IPS-18a (cell line): ENCODE results near the gene HOXA1.

Source experiments
- H3K27ac ChIP-seq: one replicate; pipeline ENCODE4 v1.5.1; 2013; ENCODE audit warnings: low read length
- H3K27me3 ChIP-seq: one replicate; pipeline ENCODE4 v1.6.1; 2013; ENCODE audit warnings: mild to moderate bottlenecking, low read length; ENCODE audit not compliant: control insufficient read depth, insufficient read depth
- H3K36me3 ChIP-seq: one replicate; pipeline ENCODE4 v1.6.1; 2013; ENCODE audit warnings: low read depth, low read length; ENCODE audit not compliant: control insufficient read depth
- H3K4me1 ChIP-seq: one replicate; pipeline ENCODE4 v1.6.1; 2013; ENCODE audit warnings: low read depth, low read length; ENCODE audit not compliant: control insufficient read depth
- H3K4me3 ChIP-seq: one replicate; pipeline ENCODE4 v1.5.1; 2013; ENCODE audit warnings: low read length
- H3K9ac ChIP-seq: one replicate; pipeline ENCODE4 v1.6.1; 2013; ENCODE audit warnings: mild to moderate bottlenecking, low read length, moderate library complexity
- H3K9me3 ChIP-seq: one replicate; pipeline ENCODE4 v1.6.1; 2013; ENCODE audit warnings: low read depth, low read length; ENCODE audit not compliant: control insufficient read depth

Gene HOXA1

GRCh38 chr7:27139334-27140125 lies 43.7 kb upstream of the HOXA1 start:
- no peak overlapping the region for H3K27ac ChIP-seq
- H3K9me3 ChIP-seq: peaks cover 3% of the 10 kb centered on the region
- no peaks in the 10 kb centered on the region for H3K36me3 ChIP-seq
- H3K4me1 ChIP-seq: peaks cover 3% of the 10 kb centered on the region
- no peak overlapping the region for H3K4me3 ChIP-seq
- peaks cover 100% of the 10 kb centered on the region for H3K27me3 ChIP-seq
- no peak overlapping the region for H3K9ac ChIP-seq

GRCh38 chr7:27138985-27139333 lies 43.2 kb upstream of the HOXA1 start:
- no peak overlapping the region for H3K9ac ChIP-seq
- no peaks in the 10 kb centered on the region for H3K36me3 ChIP-seq
- peaks cover 3% of the 10 kb centered on the region for H3K9me3 ChIP-seq
- H3K27ac ChIP-seq: no peak overlapping the region
- peaks cover 100% of the 10 kb centered on the region for H3K27me3 ChIP-seq
- H3K4me1 ChIP-seq: peaks cover 3% of the 10 kb centered on the region
- H3K4me3 ChIP-seq: no peak overlapping the region

- Histone ChIP-seq H3K27me3 (peaks cover 100% of the 10 kb centered on the region), H3K9me3 (peaks cover 3% of the 10 kb centered on the region), H3K4me1 (peaks cover 3% of the 10 kb centered on the region), H3K9ac (no peak overlapping the region), H3K36me3 (no peaks in the 10 kb centered on the region), H3K4me3 (no peak overlapping the region), H3K27ac (no peak overlapping the region)
These were observed 42.7 kb upstream of the HOXA1 start for GRCh38 chr7:27138472-27138871.

DNA sequence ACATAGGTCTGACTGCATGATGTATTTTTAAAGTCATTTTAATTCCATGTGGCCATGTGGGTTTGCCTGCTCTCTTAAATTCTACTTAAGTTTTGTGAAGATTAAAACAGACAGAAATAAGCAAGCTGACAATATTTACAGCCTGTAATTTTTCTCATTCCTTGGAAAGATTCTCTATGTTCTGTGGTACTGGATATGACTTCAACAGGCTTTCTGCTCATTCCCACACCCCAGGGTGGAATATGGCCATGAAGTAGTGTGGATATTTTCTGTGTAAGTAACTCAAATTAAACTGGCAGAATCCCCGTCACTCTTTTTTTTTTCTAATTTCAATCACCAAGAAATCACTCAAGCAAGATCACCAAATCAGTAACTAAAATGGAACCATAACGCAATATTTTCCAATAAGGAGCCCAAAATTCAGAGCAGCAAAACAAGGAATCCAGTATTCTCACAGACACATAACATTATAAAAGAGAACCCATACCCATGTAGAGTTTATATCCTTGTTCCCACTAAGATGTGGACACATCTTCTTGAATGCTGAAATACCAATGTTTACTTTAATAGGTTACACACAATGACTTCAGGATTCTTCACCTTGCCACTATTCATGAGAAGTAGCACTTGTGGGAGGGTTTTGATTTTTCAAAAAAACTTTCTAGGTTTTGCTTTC lies 42.0 kb upstream of the HOXA1 start:
- Histone ChIP-seq H3K4me1 (peaks cover 3% of the 10 kb centered on the region), H3K9me3 (peaks cover 3% of the 10 kb centered on the region), H3K27ac (no peak overlapping the region), H3K36me3 (no peaks in the 10 kb centered on the region), H3K9ac (no peak overlapping the region), H3K27me3 (peaks cover 100% of the 10 kb centered on the region), H3K4me3 (no peak overlapping the region)

GRCh38 chr7:27134392-27134791 lies 38.6 kb upstream of the HOXA1 start:
- no peak overlapping the region for H3K4me3 ChIP-seq
- H3K4me1 ChIP-seq: peaks cover 5% of the 10 kb centered on the region
- no peaks in the 10 kb centered on the region for H3K9me3 ChIP-seq
- no peaks in the 10 kb centered on the region for H3K36me3 ChIP-seq
- H3K27ac ChIP-seq: no peak overlapping the region
- H3K9ac ChIP-seq: no peak overlapping the region
- peaks cover 100% of the 10 kb centered on the region for H3K27me3 ChIP-seq

DNA sequence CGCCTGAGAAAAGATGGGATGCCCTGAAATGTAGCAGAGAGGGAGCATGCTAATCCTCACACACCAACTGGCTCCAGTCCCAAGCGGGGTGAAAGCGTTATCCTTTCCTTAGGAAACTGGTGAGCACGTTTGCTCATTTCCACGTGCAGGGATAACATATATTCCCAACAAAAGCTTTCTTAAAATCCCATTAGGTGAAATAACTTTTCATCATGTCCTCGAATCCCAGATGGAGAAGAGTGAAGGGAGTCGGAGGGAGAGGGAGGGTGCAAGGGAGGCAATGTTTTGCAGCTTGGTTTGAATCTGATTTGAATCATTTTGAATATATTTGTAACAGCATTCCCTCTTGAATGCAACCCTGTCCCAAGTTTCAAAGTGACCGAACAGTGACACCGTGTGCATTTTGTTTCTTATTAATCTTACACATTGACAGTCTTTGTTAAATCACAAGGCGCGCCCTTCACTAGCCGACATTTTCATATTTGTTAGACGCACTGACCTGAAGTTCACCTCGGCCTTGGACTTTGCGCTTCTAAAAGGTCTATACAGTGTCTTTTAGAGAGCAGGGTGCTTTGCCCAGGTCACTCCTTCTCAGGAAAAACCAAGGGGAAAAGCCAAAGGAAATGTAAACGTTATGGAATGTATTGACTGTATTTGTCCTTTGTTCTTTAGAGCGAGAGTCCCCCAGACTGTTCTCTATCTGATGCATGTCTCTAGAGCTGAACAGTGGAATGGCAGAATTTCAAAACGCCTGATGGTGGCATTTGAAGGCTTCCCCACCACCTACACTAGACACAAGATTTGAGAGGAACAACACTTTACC lies 37.8 kb upstream of the HOXA1 start:
- H3K4me1 ChIP-seq: peaks cover 5% of the 10 kb centered on the region
- H3K36me3 ChIP-seq: no peaks in the 10 kb centered on the region
- H3K27me3 ChIP-seq: peaks cover 100% of the 10 kb centered on the region
- no peaks in the 10 kb centered on the region for H3K9me3 ChIP-seq
- H3K27ac ChIP-seq: no peak overlapping the region
- no peak overlapping the region for H3K4me3 ChIP-seq
- no peak overlapping the region for H3K9ac ChIP-seq

- H3K9me3 ChIP-seq: no peaks in the 10 kb centered on the region
- no peak overlapping the region for H3K4me3 ChIP-seq
- H3K27ac ChIP-seq: no peak overlapping the region
- peaks cover 5% of the 10 kb centered on the region for H3K4me1 ChIP-seq
- no peak overlapping the region for H3K9ac ChIP-seq
- H3K36me3 ChIP-seq: no peaks in the 10 kb centered on the region
- peaks cover 100% of the 10 kb centered on the region for H3K27me3 ChIP-seq
These were observed 37.2 kb upstream of the HOXA1 start for GRCh38 chr7:27132978-27133377.

- Histone ChIP-seq H3K9me3 (no peaks in the 10 kb centered on the region), H3K27me3 (peaks cover 100% of the 10 kb centered on the region), H3K4me3 (no peak overlapping the region), H3K9ac (no peak overlapping the region), H3K4me1 (peaks cover 5% of the 10 kb centered on the region), H3K36me3 (no peaks in the 10 kb centered on the region), H3K27ac (no peak overlapping the region)
These were observed 36.4 kb upstream of the HOXA1 start for GRCh38 chr7:27132214-27132613.

DNA sequence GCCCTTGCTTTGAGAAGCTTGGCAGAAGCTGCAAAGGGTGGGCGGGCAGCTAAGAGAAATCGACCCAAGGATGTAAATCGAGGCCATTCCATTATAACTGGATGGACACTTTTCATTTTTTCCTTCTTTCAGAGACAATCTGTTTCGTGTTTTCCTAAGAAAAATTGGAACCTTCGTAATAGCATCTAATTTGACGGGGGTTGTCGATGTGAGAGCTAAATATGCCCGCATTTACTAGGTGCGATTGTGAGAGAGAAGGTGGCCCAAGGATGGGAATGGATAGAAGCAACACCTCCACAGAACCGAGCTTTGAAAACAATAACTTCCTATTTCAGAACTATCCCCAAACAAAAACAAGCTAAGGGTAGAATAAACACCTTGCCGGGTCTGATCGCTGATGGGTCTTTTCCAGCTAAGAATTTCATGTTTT lies 35.6 kb upstream of the HOXA1 start:
- Histone ChIP-seq H3K27me3 (peaks cover 100% of the 10 kb centered on the region), H3K27ac (no peak overlapping the region), H3K4me3 (peak overlapping the region; percentile 48), H3K9me3 (no peaks in the 10 kb centered on the region), H3K9ac (no peak overlapping the region), H3K36me3 (no peaks in the 10 kb centered on the region), H3K4me1 (peaks cover 5% of the 10 kb centered on the region)

DNA sequence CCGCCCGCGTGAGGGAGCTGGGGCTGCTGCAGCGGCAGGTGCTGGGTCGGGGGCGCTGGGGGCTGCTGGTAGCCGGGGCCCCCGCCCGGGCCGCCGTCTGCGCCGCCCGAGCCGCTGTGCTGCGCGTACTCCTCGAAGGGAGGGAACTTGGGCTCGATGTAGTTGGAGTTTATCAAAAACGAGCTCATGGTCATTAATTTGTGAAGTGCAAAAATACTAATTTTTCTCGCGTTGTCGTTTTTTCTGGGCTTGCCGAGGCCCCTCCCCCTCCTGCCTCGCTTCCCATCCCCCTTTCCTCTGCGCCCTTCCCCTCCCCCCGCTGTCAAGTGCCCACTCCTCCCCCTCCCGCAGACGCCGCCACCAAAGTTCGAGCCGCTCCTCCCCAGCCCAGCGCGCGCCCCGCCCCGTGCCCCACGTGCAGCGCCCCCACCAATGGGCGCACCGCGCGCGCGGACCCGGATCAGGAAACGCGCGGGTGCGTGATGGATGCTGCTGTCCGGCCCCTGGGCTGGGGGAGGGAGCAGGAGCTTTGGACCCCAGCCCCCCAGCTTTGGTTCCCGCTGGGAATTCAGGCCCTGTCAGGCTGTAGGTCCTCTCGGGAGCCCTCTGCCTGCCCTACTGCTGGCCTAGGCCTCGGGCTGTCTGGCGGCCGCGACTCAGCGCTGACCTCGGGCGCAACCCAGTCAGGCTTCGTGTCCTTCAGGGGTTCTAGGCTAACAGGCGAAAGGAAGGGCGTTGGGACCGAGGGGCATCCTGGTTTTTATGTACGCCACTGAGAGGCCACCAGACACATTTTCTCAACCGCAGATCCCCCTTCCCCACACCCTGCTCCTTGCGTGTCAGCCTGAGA lies 35.0 kb upstream of the HOXA1 start, which contains the start of gene HOXA4:
Gene HOXA4 (minus strand): TSS at position 218 of the 850 bp plus-strand sequence. CDS start 24 bp downstream, at position 194.
- H3K4me1 ChIP-seq: peaks cover 5% of the 10 kb centered on the region
- H3K27me3 ChIP-seq: peaks cover 100% of the 10 kb centered on the region
- no peak within 1 kb of the TSS for H3K27ac ChIP-seq
- H3K4me3 ChIP-seq: peak within 1 kb of the TSS; percentile 48
- no peaks in the 10 kb centered on the region for H3K9me3 ChIP-seq
- no peak within 1 kb of the TSS for H3K9ac ChIP-seq
- no peaks in the 10 kb centered on the region for H3K36me3 ChIP-seq
